Gastroesophageal sphincter (tissue), 4 donors: ENCODE measurements around the gene KISS1R. TPM values are rescaled to one million over a fixed set of nuclear protein-coding genes. Genes with fewer than 3 reads are reported as not detected.

Experiments used
- ATAC-seq: fragments of 150-250 bp; one replicate; pipeline ENCODE4 v1.9.1; 2016; ENCODE audit warnings: mild to moderate bottlenecking, moderate library complexity
- H3K27ac ChIP-seq, 4 donors: fragments of 200-600 bp; sonication (generic) in 3 of 4; 1 replicate in 3 of 4; 2 replicates in 1 of 4; pipeline ENCODE4 v1.5.1; 2016 to 2019
- H3K27me3 ChIP-seq: fragments of 200-600 bp; sonication (generic); one replicate; pipeline ENCODE4 v1.5.1; 2019
- H3K36me3 ChIP-seq, 2 donors: fragments of 200-600 bp; sonication (generic); one replicate each; pipeline ENCODE4 v1.5.1; 2019; ENCODE audit warnings: control low read depth in 1 of 2
- H3K4me1 ChIP-seq, 3 donors: fragments of 200-600 bp; sonication (generic); 1 replicate in 2 of 3; 2 replicates in 1 of 3; pipeline ENCODE4 v1.5.1; 2016 to 2019; ENCODE audit warnings: control low read depth in 2 of 3
- H3K4me3 ChIP-seq, 2 donors: fragments of 200-600 bp; sonication (generic); one replicate each; pipeline ENCODE4 v1.5.1; 2019; ENCODE audit warnings: mild to moderate bottlenecking in 1 of 2, moderate library complexity in 1 of 2
- H3K9me3 ChIP-seq, 3 donors: fragments of 200-600 bp; sonication (generic); one replicate each; pipeline ENCODE4 v1.5.1; 2017 to 2019; ENCODE audit warnings: control low read depth in 2 of 3
- CTCF ChIP-seq, 4 experiments: fragments of 200-600 bp in 2 of 4; fragments of 450-650 bp in 2 of 4; sonication (generic) in 1 of 4; IDR thresholded peaks; one replicate each; pipeline ENCODE4 v1.5.1; 2017 to 2019; ENCODE audit warnings: antibody characterized with exemption in 4 of 4, mild to moderate bottlenecking in 2 of 4, moderate library complexity in 2 of 4
- EP300 ChIP-seq: sonication (generic); formaldehyde crosslinking; IDR thresholded peaks from one replicate; pipeline ENCODE4 v1.6.1; 2017; ENCODE audit warnings: antibody characterized with exemption, mild to moderate bottlenecking
- POLR2A ChIP-seq, 2 donors: fragments of 450-650 bp; IDR thresholded peaks; one replicate each; pipeline ENCODE4 v1.6.1; 2017; ENCODE audit warnings: antibody characterized with exemption in 2 of 2, mild to moderate bottlenecking in 2 of 2, moderate library complexity in 1 of 2
- POLR2AphosphoS5 ChIP-seq: sonication (generic); formaldehyde crosslinking; IDR thresholded peaks from one replicate; pipeline ENCODE4 v1.6.1; 2017; ENCODE audit warnings: antibody characterized with exemption
- WGBS, 2 donors: methylation state at CpG; one replicate each; pipeline ENCODE4 v1.1.5; 2018; ENCODE audit warnings: low coverage in 1 of 2; 5-methylcytosine and 5-hydroxymethylcytosine counted together
- total RNA-seq, 4 donors: library from RNA; depleted of rRNA; stranded (reverse); fragments of >200 nt; gene quantifications; one replicate each; pipeline ENCODE4 v1.1.0, GENCODE V29; 2016

Gene KISS1R
- total RNA-seq, 4 donors from 2014 or later, result not detected

GRCh38 chr19:952680-953444, 35.7 kb downstream of the KISS1R start:
- TF ChIP-seq POLR2A (IDR thresholded peaks at IDR 0.05) (no peak), POLR2AphosphoS5 (no peak), EP300 (no peak), CTCF (IDR thresholded peaks at IDR 0.05) (no peak)
- Histone ChIP-seq H3K27me3 (no peaks in the 10 kb centered on the region), H3K4me1 (peaks cover 0 to 15% (median 9%) of the 10 kb centered on the region in 3 donors), H3K27ac (no peak overlapping the region), H3K36me3 (peaks cover 0 to 1% of the 10 kb centered on the region in 2 donors), H3K4me3 (no peak overlapping the region), H3K9me3 (no peaks in the 10 kb centered on the region)
- ATAC-seq, result no peak
- WGBS, 2 donors, result 20 to 34% methylated on average over 1 to 5 of the region's 21 CpGs

- no peaks in the 10 kb centered on the region for H3K36me3 ChIP-seq
- ATAC-seq, result no peak
- H3K9me3 ChIP-seq, result no peaks in the 10 kb centered on the region
- 30 to 52% methylated on average over 6 of the region's 33 CpGs for WGBS, 2 donors
- H3K4me1 ChIP-seq, result peaks cover 0 to 15% (median 9%) of the 10 kb centered on the region in 3 donors
- H3K27ac ChIP-seq, result no peak overlapping the region
- H3K4me3 ChIP-seq, result no peak overlapping the region
- no peaks in the 10 kb centered on the region for H3K27me3 ChIP-seq
- TF ChIP-seq POLR2AphosphoS5, result no peak
- no peak for TF ChIP-seq CTCF (IDR thresholded peaks at IDR 0.05)
- TF ChIP-seq EP300, result no peak
- TF ChIP-seq POLR2A (IDR thresholded peaks at IDR 0.05), result no peak
Observed at GRCh38 chr19:953445-954271, 36.5 kb downstream of the KISS1R start.

DNA sequence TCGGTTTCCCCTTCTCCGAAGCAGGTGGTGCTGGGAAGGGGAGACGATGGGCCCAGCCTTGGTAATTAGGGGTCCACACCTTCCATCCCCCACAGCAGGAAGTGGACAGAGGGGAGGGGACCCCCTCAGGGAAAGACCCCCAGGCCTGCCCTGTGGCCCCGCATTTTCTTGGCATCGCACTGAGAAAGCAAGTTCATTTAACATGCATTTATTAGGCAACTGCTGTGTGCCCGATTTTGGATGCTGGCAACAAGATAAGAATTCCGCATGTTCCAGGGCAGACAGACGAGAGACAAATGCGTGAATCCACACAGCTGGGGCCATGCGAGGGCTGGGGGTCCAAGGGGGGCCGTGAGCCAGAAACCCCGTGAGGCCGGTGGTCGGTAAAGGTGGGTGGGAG, 37.1 kb downstream of the KISS1R start:
- TF ChIP-seq CTCF (IDR thresholded peaks at IDR 0.05) (no peak), POLR2AphosphoS5 (no peak), POLR2A (IDR thresholded peaks at IDR 0.05) (no peak), EP300 (no peak)
- Histone ChIP-seq H3K9me3 (no peaks in the 10 kb centered on the region), H3K4me1 (peaks cover 0 to 15% (median 9%) of the 10 kb centered on the region in 3 donors), H3K27ac (no peak overlapping the region), H3K27me3 (no peaks in the 10 kb centered on the region), H3K36me3 (peaks cover 0 to 5% of the 10 kb centered on the region in 2 donors), H3K4me3 (no peak overlapping the region)
- no peak for ATAC-seq
- WGBS, 2 donors, result 54 to 76% methylated on average over 3 to 14 of the region's 14 CpGs

DNA sequence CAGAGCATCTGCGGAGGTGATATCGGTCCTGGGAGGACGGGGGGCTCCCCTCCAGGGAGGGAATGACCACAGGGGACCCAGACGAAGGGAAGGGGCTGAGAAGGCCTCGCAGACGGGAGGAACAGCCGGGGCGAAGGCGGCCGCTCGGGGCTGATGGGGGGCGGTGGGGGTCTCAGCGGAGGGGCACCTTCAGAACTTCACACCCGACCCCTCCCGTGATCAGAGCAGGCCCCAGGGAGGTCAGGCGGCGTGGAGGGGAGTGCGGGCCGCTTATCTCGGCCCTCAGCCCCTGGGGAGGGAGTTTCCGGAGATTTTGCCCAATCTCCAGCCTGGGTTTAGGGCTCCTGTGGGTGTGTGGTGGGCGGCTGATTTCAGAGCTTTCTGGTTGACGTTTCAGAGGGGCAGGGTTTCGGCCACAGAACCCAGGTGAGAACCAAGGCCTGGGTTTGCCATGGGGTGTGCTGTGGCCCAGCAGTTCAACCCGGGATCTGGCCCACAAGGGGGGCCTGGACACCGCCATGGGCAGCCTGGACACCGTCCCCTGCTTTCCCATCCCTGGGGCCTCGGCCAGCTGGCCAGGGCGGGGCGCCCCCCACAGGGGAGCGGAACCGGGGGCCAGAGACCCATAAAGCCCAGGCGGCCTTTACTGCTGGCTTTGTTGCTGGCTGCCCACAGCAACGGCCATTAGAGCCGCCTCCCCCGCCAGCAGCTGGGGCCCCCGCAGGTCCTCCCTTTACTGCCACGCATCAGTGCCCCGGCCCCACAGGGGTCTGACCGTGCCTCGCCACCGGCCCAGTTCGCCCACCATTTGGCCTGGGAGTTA, 37.8 kb downstream of the KISS1R start:
- H3K9me3 ChIP-seq, result no peaks in the 10 kb centered on the region
- peaks cover 0 to 11% of the 10 kb centered on the region in 2 donors for H3K36me3 ChIP-seq
- no peak overlapping the region for H3K4me3 ChIP-seq
- TF ChIP-seq EP300 (no peak), CTCF (IDR thresholded peaks at IDR 0.05) (no peak), POLR2AphosphoS5 (no peak), POLR2A (IDR thresholded peaks at IDR 0.05) (no peak)
- H3K27me3 ChIP-seq, result no peaks in the 10 kb centered on the region
- H3K27ac ChIP-seq, result no peak overlapping the region
- WGBS, 2 donors, result 69 to 81% methylated on average over 4 to 10 of the region's 43 CpGs
- H3K4me1 ChIP-seq, result peaks cover 0 to 15% (median 9%) of the 10 kb centered on the region in 3 donors
- no peak for ATAC-seq
